Limb (tissue), 2 donors: Measurements from ENCODE around the gene PPIE.

Experiments
- DNase-seq, 2 donors: peaks; one replicate each; pipeline ENCODE4 v3.0.0-alpha.2; 2016; ENCODE audit errors: extremely low spot score in 2 of 2

The PPIE gene

GRCh38 chr1:39720094-39720999 lies 18.3 kb upstream of the PPIE start:
- DNase-seq, result peak in 1 of 2 donors; percentile 79

DNA sequence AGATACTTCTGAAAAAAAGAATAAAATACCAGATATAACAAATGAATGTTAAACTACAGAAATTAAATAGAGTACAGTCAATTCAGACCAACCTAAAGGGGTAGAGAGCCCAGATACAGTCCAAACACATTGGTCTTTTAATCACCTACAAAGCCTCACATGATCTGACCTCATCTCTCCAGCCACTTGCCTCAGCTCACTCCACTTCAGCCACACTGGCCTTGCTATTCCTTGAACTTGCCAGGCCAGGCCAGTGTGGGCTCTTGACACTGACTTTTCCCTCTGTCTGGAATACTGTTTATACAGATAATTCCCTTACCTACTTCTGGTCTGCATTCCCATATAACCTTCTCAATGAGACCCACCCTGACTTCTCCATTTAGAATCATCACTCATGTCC lies 17.0 kb upstream of the PPIE start:
- no peak for DNase-seq

- no peak for DNase-seq
Measured at GRCh38 chr1:39722495-39722894, 16.2 kb upstream of the PPIE start.

- no peak for DNase-seq
Measured at GRCh38 chr1:39726600-39726999, 12.1 kb upstream of the PPIE start.

- DNase-seq, result no peak
Measured at GRCh38 chr1:39727221-39727931, 11.3 kb upstream of the PPIE start.

GRCh38 chr1:39727932-39728317 lies 10.8 kb upstream of the PPIE start:
- no peak for DNase-seq

GRCh38 chr1:39729030-39729429 lies 9.7 kb upstream of the PPIE start:
- DNase-seq, result no peak

DNA sequence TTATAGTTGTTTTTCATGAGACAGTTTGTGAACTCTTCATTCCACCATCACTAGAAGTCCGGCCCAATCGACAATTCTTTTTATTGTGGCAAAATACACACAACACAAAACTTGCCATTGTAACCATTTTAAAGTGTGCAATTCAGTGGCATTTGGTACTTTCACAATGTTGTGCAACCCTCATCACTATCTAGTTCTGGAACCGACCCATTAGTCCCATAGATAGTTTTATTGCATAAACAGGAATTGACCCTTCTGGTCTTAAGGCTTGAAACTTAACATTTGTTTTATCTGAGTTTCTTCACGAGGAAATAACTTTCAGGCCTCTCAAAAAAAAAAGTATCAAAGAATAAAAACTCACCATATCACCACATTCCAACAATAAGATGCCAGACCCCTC lies 8.8 kb upstream of the PPIE start:
- DNase-seq, result no peak

GRCh38 chr1:39732730-39733129 lies 6.0 kb upstream of the PPIE start:
- DNase-seq, result no peak

DNA sequence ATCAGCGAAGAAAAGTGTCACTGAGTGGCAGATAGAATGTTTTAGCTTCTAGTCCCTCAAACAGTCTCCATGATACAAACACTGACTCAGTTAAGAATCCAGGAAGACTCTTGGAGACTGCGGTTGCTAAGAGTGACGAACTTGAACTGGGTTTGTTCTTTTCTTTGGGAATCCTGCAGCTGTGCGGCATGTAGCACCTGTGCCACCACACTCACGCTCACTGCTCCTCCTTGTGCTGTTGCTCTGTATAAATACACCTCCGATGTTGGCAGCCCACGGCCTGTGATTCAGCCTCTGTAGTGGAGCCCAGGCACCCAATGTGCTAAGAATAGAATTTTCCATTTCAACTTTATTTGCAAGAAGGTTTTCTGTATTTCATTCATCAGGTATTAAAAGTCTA lies 5.5 kb upstream of the PPIE start:
- no peak for DNase-seq

DNA sequence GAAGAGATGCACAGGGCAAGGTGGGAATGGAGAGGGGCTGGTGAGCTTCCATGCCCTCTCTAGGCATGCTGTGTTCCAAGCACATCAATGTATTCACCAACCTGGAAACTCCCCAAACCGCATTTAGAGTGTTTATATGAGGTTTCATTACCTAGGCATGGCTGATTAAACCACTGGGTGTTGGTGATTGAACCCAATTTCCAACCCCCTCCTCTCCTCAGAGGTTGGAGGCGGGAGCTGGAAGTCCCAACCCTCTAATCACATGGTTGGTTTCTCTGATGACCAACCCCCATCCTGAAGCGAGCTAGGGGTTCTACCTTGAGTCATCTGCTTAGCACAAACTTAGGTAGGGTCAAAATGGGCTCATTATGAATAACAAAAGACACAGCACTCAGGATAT lies 3.0 kb upstream of the PPIE start:
- DNase-seq, result no peak

- DNase-seq, result no peak
Measured at GRCh38 chr1:39737546-39738169, 1.0 kb upstream of the PPIE start.

DNA sequence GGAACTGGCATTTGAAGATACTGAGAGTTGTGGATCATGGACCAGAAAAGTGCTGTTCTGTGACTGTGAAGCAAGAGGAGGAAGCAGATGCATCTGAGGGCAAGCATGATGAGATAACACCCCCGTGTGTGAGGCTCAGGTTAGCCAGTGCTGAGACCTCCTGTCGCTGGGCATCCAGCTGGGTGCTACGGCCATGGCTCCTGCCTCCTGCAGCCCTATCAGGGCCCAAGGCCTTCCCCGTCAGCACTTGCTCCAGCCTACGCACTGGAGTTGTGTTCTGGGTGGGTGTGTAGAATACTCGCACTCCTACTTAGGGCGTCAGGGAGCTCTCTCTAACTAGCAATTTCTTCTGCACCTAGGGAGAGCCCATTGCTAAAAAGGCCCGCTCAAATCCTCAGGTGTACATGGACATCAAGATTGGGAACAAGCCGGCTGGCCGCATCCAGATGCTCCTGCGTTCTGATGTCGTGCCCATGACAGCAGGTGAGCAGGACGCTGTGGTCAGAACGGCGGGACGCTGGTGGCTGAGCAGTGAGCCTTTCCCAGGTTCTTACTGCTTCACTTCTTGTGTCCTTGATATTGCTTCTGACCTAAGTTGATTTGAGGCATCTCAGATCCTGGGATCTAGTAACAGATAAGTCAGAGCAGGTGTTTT lies 6.5 kb downstream of the PPIE start:
- no peak for DNase-seq

DNA sequence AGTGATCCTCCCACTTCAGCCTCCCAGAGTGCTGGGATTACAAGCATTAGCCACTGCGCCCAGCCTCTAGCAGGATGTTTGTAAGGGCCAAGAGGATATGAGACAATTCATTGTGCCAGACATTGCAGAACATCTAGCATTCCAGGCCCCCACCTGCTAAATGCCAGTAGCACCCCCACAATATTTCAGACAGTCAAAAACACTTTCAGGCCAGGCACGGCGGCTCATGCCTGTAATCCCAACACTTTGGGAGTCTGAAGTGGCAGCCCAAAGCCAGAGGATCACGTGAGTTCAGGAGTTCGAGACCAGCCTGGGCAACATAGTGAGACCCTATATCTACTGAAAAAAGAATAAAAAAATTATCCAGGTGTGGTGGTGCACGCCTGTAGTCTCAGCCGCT lies 12.9 kb downstream of the PPIE start:
- no peak for DNase-seq

- DNase-seq, result no peak
Measured at GRCh38 chr1:39752703-39753102, 14.0 kb downstream of the PPIE start.

DNA sequence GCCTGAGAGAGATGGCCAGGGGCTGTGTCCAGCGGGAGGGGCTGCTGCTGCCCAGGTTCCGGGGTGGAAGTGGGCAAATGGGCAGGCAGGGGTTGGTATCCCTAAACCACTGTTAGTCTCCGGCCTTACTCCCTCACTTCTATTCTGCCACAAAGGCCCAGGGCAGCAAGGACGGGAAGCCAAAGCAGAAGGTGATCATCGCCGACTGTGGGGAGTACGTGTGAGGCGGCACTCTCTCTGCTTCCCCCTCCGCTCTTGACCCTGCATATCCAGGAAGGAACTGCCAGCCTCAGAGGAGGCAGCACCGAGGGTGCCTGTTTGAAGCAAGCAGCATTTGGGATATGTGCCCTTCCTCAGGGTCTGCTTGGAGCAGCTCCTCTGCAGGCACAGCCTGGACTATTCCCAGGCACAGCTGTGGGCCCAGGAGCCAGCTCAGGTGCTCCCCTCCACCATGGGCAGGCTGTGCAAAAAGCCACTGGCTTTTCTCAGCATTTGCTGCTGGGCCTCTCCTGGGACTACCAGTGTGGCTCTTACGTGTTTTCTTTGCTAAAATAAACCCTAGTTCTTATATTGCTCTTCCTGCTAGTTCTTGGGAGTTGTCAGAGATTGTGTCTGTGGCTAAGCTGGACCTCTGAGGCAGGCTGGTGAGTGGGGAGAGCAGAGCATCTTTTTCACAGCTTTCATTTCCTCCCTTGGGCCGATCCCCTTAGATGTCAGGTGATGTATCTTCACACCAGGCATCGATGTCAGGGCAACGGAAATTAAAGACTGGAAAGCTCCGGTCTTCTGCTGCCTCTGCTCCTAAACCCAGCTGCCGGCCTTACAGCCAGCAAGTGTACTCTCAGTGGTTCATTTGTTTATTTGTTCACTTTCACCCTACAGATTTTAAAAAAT lies 14.7 kb downstream of the PPIE start:
- no peak for DNase-seq

DNA sequence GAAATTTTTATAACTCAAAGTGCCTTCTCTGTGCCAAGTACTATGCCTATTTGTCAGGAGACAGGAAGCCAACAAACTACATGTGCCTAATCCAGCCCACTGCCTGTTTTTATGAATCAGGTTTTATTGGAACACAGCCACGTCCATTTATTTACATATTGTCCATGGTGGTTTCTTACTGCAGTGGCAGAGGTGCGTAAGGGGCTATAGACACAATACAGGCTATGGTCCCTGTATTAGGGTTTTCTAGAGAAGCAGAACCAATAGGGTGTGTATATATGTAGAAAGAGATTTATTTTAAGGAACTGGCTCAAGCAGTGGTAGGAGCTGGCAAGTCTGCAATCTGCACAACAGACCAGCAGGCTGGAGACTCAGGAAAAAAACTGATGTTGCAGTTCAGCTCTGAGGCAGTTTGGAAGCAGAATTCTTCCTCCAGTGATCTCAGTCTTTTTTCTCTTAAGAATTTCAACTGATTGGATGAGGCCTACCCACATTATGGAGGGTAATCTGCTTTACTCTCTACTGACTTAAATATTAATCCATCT lies 15.4 kb downstream of the PPIE start:
- no peak for DNase-seq

- no peak for DNase-seq
Measured at GRCh38 chr1:39754906-39755504, 16.3 kb downstream of the PPIE start.

- no peak for DNase-seq
Measured at GRCh38 chr1:39755965-39756659, 17.4 kb downstream of the PPIE start.

- no peak for DNase-seq
Measured at GRCh38 chr1:39757501-39757900, 18.8 kb downstream of the PPIE start.
